OCI-LY1 (cell line): ENCODE data around the gene IPO4.

Source experiments
- H2AFZ ChIP-seq: fragments of 200-600 bp; sonication (generic), shearing (Covaris generic); 2 replicates; pipeline ENCODE4 v1.6.0; 2014; ENCODE audit warnings: antibody characterized with exemption, mild to moderate bottlenecking, low read length
- H3F3A ChIP-seq: fragments of 200-600 bp; sonication (generic), shearing (Covaris generic); 2 replicates; pipeline ENCODE4 v1.6.0; 2014; ENCODE audit warnings: mild to moderate bottlenecking, antibody characterized with exemption, low read length, moderate library complexity; ENCODE audit not compliant: insufficient read depth
- H3K27ac ChIP-seq: fragments of 200-600 bp; sonication (generic); 2 replicates; pipeline ENCODE4 v1.5.1; 2014; ENCODE audit warnings: low read length, mixed run types, mild to moderate bottlenecking, low read depth; ENCODE audit not compliant: poor library complexity, severe bottlenecking
- H3K27me3 ChIP-seq: fragments of 200-600 bp; sonication (generic); 2 replicates; pipeline ENCODE4 v1.6.0; 2014; ENCODE audit warnings: antibody characterized with exemption, mild to moderate bottlenecking, low read length, moderate library complexity; ENCODE audit not compliant: insufficient read depth
- H3K36me3 ChIP-seq: fragments of 200-600 bp; sonication (generic); 2 replicates; pipeline ENCODE4 v1.6.1; 2014; ENCODE audit warnings: mild to moderate bottlenecking, antibody characterized with exemption, low read length, moderate library complexity, mixed read lengths; ENCODE audit not compliant: insufficient read depth
- H3K4me1 ChIP-seq: fragments of 200-600 bp; sonication (generic); 2 replicates; pipeline ENCODE4 v1.5.1; 2014; ENCODE audit warnings: mild to moderate bottlenecking, low read length, moderate library complexity; ENCODE audit not compliant: insufficient read depth, severe bottlenecking
- H3K4me2 ChIP-seq: fragments of 200-600 bp; sonication (generic), shearing (Covaris generic); 2 replicates; pipeline ENCODE4 v1.6.1; 2014; ENCODE audit warnings: low read length
- H3K4me3 ChIP-seq: fragments of 200-600 bp; sonication (generic); 2 replicates; pipeline ENCODE4 v1.5.1; 2014; ENCODE audit warnings: low read length, low read depth, mild to moderate bottlenecking, mixed read lengths; ENCODE audit not compliant: poor library complexity, severe bottlenecking
- H3K79me2 ChIP-seq: fragments of 200-600 bp; shearing (Covaris generic); 2 replicates; pipeline ENCODE4 v1.6.1; 2016; ENCODE audit warnings: mixed run types, low read length, mixed read lengths; ENCODE audit not compliant: insufficient read depth
- H3K9ac ChIP-seq: fragments of 200-600 bp; sonication (generic), shearing (Covaris generic); 2 replicates; pipeline ENCODE4 v1.6.1; 2014; ENCODE audit warnings: mild to moderate bottlenecking, low read length, mixed read lengths
- H3K9me2 ChIP-seq: fragments of 200-600 bp; sonication (generic), shearing (Covaris generic); 2 replicates; pipeline ENCODE4 v1.6.1; 2014; ENCODE audit warnings: low read depth, mild to moderate bottlenecking, low read length, mixed read lengths
- H3K9me3 ChIP-seq: fragments of 200-600 bp; shearing (Covaris generic); 2 replicates; pipeline ENCODE4 v1.6.1; 2014; ENCODE audit warnings: low read length, mixed read lengths
- H4K20me1 ChIP-seq: fragments of 200-600 bp; sonication (generic), shearing (Covaris generic); 2 replicates; pipeline ENCODE4 v1.6.0; 2016; ENCODE audit warnings: mild to moderate bottlenecking, low read length; ENCODE audit not compliant: insufficient read depth
- CTCF ChIP-seq: fragments of 200-600 bp; sonication (generic), shearing (Covaris generic); IDR thresholded peaks from 2 replicates; pipeline ENCODE4 v1.5.1; 2017; ENCODE audit warnings: mild to moderate bottlenecking, antibody characterized with exemption, low read length, moderate library complexity, mixed read lengths
- EZH2 ChIP-seq: fragments of 200-600 bp; sonication (generic), shearing (Covaris generic); IDR thresholded peaks from 2 replicates; pipeline ENCODE4 v1.8.0; 2017; ENCODE audit warnings: borderline replicate concordance, mixed run types, mild to moderate bottlenecking, antibody characterized with exemption, low read length, moderate library complexity, mixed read lengths

IPO4 gene

DNA sequence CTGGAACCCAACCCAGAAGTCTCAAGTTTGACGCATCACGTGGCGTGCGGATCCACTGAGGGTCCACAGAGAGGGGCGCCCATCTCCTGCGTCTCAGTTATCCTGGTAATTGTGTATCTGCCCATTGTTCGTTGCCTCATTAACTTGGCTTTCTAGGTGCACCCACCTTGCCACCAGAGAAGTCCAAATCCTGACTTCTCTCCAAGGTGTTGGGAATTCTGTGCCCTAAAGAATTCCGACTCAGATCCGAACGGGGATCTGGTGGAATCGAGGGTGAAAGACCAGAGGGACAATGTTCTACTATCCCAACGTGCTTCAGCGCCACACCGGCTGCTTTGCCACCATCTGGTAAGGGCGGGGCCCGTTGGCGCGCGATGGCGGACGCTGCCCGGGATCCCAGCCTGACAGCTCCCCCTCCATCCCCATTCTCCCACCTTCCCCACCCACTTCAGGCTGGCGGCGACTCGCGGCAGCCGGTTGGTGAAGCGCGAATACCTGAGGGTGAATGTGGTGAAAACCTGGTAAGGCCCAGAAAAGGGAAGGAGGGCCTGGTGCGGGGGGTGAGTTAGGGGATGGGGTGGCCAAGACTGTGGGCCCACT, 16.3 kb downstream of the IPO4 start:
- H3K79me2 ChIP-seq: no peaks in the 10 kb centered on the region
- no peak overlapping the region for H2AFZ ChIP-seq
- H3K27ac ChIP-seq: no peak overlapping the region
- H3K4me1 ChIP-seq: no peaks in the 10 kb centered on the region
- no peak overlapping the region for H3K9ac ChIP-seq
- H3K36me3 ChIP-seq: peaks cover 16% of the 10 kb centered on the region
- no peak for TF ChIP-seq CTCF
- no peak for TF ChIP-seq EZH2
- no peaks in the 10 kb centered on the region for H3K27me3 ChIP-seq
- no peaks in the 10 kb centered on the region for H3K9me2 ChIP-seq
- no peaks in the 10 kb centered on the region for H3K9me3 ChIP-seq
- H3K4me2 ChIP-seq: no peak overlapping the region
- no peak overlapping the region for H3K4me3 ChIP-seq
- H4K20me1 ChIP-seq: no peaks in the 10 kb centered on the region
- H3F3A ChIP-seq: no peaks in the 10 kb centered on the region

- H3K9me3 ChIP-seq: no peaks in the 10 kb centered on the region
- no peaks in the 10 kb centered on the region for H3K27me3 ChIP-seq
- H3K4me3 ChIP-seq: peak within 1 kb of the TSS; percentile 36
- peak within 1 kb of the TSS; percentile 32; the same call in 1 of the 2 replicates for H3K4me2 ChIP-seq
- no peak within 1 kb of the TSS for H3K9ac ChIP-seq
- H3K36me3 ChIP-seq: peaks cover 14% of the 10 kb centered on the region
- TF ChIP-seq CTCF: no peak
- no peak for TF ChIP-seq EZH2
- no peak within 1 kb of the TSS for H3K27ac ChIP-seq
- H4K20me1 ChIP-seq: no peaks in the 10 kb centered on the region
- H3K9me2 ChIP-seq: no peaks in the 10 kb centered on the region
- no peaks in the 10 kb centered on the region for H3K4me1 ChIP-seq
- H3K79me2 ChIP-seq: no peaks in the 10 kb centered on the region
- no peaks in the 10 kb centered on the region for H3F3A ChIP-seq
- H2AFZ ChIP-seq: no peak within 1 kb of the TSS
These were observed 17.0 kb downstream of the IPO4 start, which contains the start of gene REC8 for GRCh38 chr14:24171422-24172260. Gene REC8 (plus strand): TSS chr14:24172080. CDS start chr14:24172553, 473 bp downstream.

- Histone ChIP-seq H3K9ac (no peak overlapping the region), H3K4me2 (no peak overlapping the region), H2AFZ (no peak overlapping the region), H3K79me2 (no peaks in the 10 kb centered on the region), H3K9me2 (no peaks in the 10 kb centered on the region), H4K20me1 (no peaks in the 10 kb centered on the region), H3K4me1 (no peaks in the 10 kb centered on the region), H3K9me3 (no peaks in the 10 kb centered on the region), H3K27me3 (no peaks in the 10 kb centered on the region), H3K4me3 (no peak overlapping the region), H3F3A (no peaks in the 10 kb centered on the region), H3K27ac (no peak overlapping the region), H3K36me3 (peaks cover 50% of the 10 kb centered on the region; the same call in 1 of the 2 replicates)
- TF ChIP-seq EZH2 (no peak), CTCF (no peak)
These were observed 21.0 kb downstream of the IPO4 start for GRCh38 chr14:24167469-24168114.
